Measurements from ENCODE around the gene PCARE.

- no peak for TF ChIP-seq POLR2AphosphoS5 (IDR thresholded peaks at IDR 0.05; ENCODE audit: low read depth)
- TF ChIP-seq CTCF (conservative IDR thresholded peaks at IDR 0.05; ENCODE audit: low read depth in 2 of 2): no peak
- TF ChIP-seq EZH2 (IDR thresholded peaks at IDR 0.05; ENCODE audit: low read depth, unreplicated experiment): no peak
- no peak for TF ChIP-seq EZH2phosphoT487 (IDR thresholded peaks at IDR 0.05; ENCODE audit: unreplicated experiment)
- no peak for TF ChIP-seq REST (IDR thresholded peaks at IDR 0.05; ENCODE audit: unreplicated experiment)
- TF ChIP-seq JUNB (IDR thresholded peaks at IDR 0.05; ENCODE audit: unreplicated experiment): no peak
Observed at GRCh38 chr2:29023188-29023587, 51.1 kb downstream of the PCARE start.
